ENCODE measurements around the gene MEGF11.

DNA sequence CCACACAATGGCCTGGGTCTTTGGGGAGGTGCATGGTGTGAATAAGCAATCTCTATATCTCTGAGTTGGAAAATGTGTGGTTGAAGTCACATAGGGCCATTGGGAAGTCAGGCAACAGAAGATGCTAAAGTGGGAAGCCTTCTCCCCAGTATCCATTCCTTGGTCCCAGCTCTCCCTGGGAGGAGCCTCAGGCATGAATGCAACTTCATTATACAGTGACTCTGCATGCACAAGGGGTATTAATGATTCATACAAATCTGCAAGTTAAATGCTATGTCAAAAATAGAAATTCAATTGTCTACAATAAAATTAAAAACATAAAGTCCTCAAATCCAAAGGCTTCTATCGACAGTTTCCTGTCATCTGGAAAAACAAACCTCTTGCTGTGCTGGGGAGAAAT is 275.4 kb downstream of the MEGF11 start:
- no peak for TF ChIP-seq SUZ12 (IDR thresholded peaks at IDR 0.05)
- TF ChIP-seq CTBP1 (IDR thresholded peaks at IDR 0.05; ENCODE audit: borderline replicate concordance), result no peak
- TF ChIP-seq FOXA1 (IDR thresholded peaks at IDR 0.05), result no peak
- no peak for TF ChIP-seq NFRKB (IDR thresholded peaks at IDR 0.05)
- no peak for TF ChIP-seq BHLHE40 (IDR thresholded peaks at IDR 0.05; ENCODE audit: borderline replicate concordance)
- no peak for TF ChIP-seq ARNT (IDR thresholded peaks at IDR 0.05)
- TF ChIP-seq ELF4 (IDR thresholded peaks at IDR 0.05), result no peak
